Prostate gland (tissue), 2 donors: ENCODE measurements around the gene MBP. TPM values are rescaled to one million over a fixed set of nuclear protein-coding genes. Genes with fewer than 3 reads are reported as not detected.

Experiments used
- DNase-seq: peaks from one replicate; pipeline ENCODE4 v3.0.0-alpha.2; 2019; ENCODE audit warnings: low spot score
- H3K27ac ChIP-seq, 2 donors: fragments of 200-600 bp; sonication (generic); 2 replicates each; pipeline ENCODE4 v1.5.1; 2017 to 2019
- H3K27me3 ChIP-seq: fragments of 200-600 bp; sonication (generic); replicated peaks from 2 replicates; pipeline ENCODE4 v1.5.1; 2019; ENCODE audit not compliant: insufficient read depth
- H3K36me3 ChIP-seq, 2 donors: fragments of 200-600 bp; sonication (generic); 1 replicate in 1 of 2; 2 replicates in 1 of 2; pipeline versions ENCODE4 v1.5.1 to v1.8.1; 2017 to 2019
- H3K4me1 ChIP-seq: fragments of 200-600 bp; sonication (generic); replicated peaks from 2 replicates; pipeline ENCODE4 v1.5.1; 2019
- H3K4me3 ChIP-seq, 2 donors: fragments of 200-600 bp; sonication (generic); 2 replicates each; pipeline ENCODE4 v1.5.1; 2017 to 2019
- H3K9me3 ChIP-seq: fragments of 200-600 bp; sonication (generic); 2 replicates; pipeline ENCODE4 v1.5.1; 2017
- CTCF ChIP-seq, 4 experiments: fragments of 200-600 bp in 2 of 4; fragments of 450-650 bp in 2 of 4; sonication (generic) in 2 of 4; IDR thresholded peaks; 1 replicate in 3 of 4; 2 replicates in 1 of 4; pipeline ENCODE4 v1.5.1; 2016 to 2019; ENCODE audit warnings: antibody characterized with exemption in 4 of 4, mild to moderate bottlenecking in 2 of 4, moderate library complexity in 2 of 4
- POLR2A ChIP-seq: fragments of 450-650 bp; IDR thresholded peaks from one replicate; pipeline ENCODE4 v1.6.1; 2016; ENCODE audit warnings: antibody characterized with exemption, mild to moderate bottlenecking
- POLR2AphosphoS5 ChIP-seq: sonication (generic); formaldehyde crosslinking; IDR thresholded peaks from one replicate; pipeline ENCODE4 v1.6.1; 2017; ENCODE audit warnings: antibody characterized with exemption
- WGBS: methylation state at CpG from one replicate; pipeline ENCODE4 v1.1.5; 2018; 5-methylcytosine and 5-hydroxymethylcytosine counted together
- intact Hi-C: fragments of 100-400 bp; cut with DNase I; formaldehyde crosslinking; loops from one replicate; pipeline ENCODE4 v1.14.2; 2022
- total RNA-seq, 2 donors: library from RNA; depleted of rRNA; stranded (reverse); fragments of >200 nt; gene quantifications; one replicate each; pipeline ENCODE4 v1.1.0, GENCODE V29; 2016

Gene MBP
- total RNA-seq, 2 donors from 2014 or later = 19.8 to 43.5 TPM

- intact Hi-C loops = no loop called here
- no peaks in the 10 kb centered on the region for H3K36me3 ChIP-seq
- no peaks in the 10 kb centered on the region for H3K9me3 ChIP-seq
- TF ChIP-seq CTCF (IDR thresholded peaks at IDR 0.05) (no peak), POLR2A (no peak), POLR2AphosphoS5 (no peak)
- no peak for DNase-seq
- no peaks in the 10 kb centered on the region for H3K27me3 ChIP-seq
- no peak overlapping the region for H3K4me3 ChIP-seq
- H3K27ac ChIP-seq = no peak overlapping the region
- H3K4me1 ChIP-seq = no peaks in the 10 kb centered on the region
- 74% methylated on average over 14 of the region's 14 CpGs for WGBS
Observed at GRCh38 chr18:77044866-77045664, 87.5 kb downstream of the MBP start.

GRCh38 chr18:77043541-77044280 lies 88.9 kb downstream of the MBP start:
- no peaks in the 10 kb centered on the region for H3K9me3 ChIP-seq
- 91% methylated on average over 27 of the region's 27 CpGs for WGBS
- DNase-seq = no peak
- no peak for TF ChIP-seq POLR2A
- no peak overlapping the region for H3K27ac ChIP-seq
- no peaks in the 10 kb centered on the region for H3K4me1 ChIP-seq
- H3K27me3 ChIP-seq = no peaks in the 10 kb centered on the region
- H3K36me3 ChIP-seq = no peaks in the 10 kb centered on the region
- intact Hi-C loops = no loop called here
- no peak overlapping the region for H3K4me3 ChIP-seq

- Histone ChIP-seq H3K36me3 (no peaks in the 10 kb centered on the region), H3K4me1 (no peaks in the 10 kb centered on the region), H3K4me3 (no peak overlapping the region), H3K27me3 (no peaks in the 10 kb centered on the region), H3K9me3 (no peaks in the 10 kb centered on the region), H3K27ac (no peak overlapping the region)
- WGBS = 64% methylated on average over 10 of the region's 10 CpGs
- TF ChIP-seq CTCF (IDR thresholded peaks at IDR 0.05) (no peak), POLR2AphosphoS5 (no peak), POLR2A (no peak)
- intact Hi-C loops = no loop called here
- no peak for DNase-seq
Observed at GRCh38 chr18:77042583-77042982, 90.0 kb downstream of the MBP start.

- Histone ChIP-seq H3K27ac (no peak overlapping the region), H3K4me1 (no peaks in the 10 kb centered on the region), H3K27me3 (no peaks in the 10 kb centered on the region), H3K9me3 (no peaks in the 10 kb centered on the region), H3K4me3 (no peak overlapping the region), H3K36me3 (no peaks in the 10 kb centered on the region)
- TF ChIP-seq POLR2A = no peak
- TF ChIP-seq POLR2AphosphoS5 = no peak
- no peak for TF ChIP-seq CTCF (IDR thresholded peaks at IDR 0.05)
- 83% methylated on average over 10 of the region's 10 CpGs for WGBS
- intact Hi-C loops = no loop called here
- DNase-seq = no peak
Observed at GRCh38 chr18:77039196-77040130, 93.1 kb downstream of the MBP start.
